ENCODE measurements around the gene MLST8.

GRCh38 chr16:2207872-2208271 lies 2.6 kb downstream of the MLST8 start:
- TF ChIP-seq CTCF (IDR thresholded peaks at IDR 0.05) (no peak), EZH2 (IDR thresholded peaks at IDR 0.05; ENCODE audit: borderline replicate concordance, insufficient read depth, low read depth, low read length, poor library complexity, severe bottlenecking) (no peak)

All from B cell (primary cell).